ENCODE data around the gene PPP4R3B.
A peak's percentile ranks its signal among the peaks of the same experiment; 100 is the strongest.
"Not testable (repeated sequence)": the region's sequence is repeated elsewhere in the genome, so short reads cannot be mapped to it uniquely, and the experiment has no call there.

The PPP4R3B gene

DNA sequence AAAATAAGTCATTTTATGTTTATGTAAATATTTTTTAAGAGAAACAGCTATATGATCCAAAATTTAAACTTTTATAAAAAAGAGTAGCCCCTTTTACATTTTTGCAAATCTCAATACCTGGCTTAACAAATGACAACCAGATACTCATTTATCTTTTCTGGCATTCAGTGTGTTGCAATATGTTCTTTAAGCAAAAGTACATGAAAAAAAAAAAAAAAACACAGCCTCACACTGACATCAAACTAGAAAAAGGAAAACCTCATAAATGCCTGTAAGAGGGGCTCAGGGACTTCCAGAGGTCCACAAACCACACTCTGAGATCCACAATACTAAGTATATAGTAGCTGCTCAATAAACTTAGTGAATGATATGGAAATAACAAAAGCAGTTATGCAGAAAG is 21.9 kb downstream of the PPP4R3B start:
- no peak for DNase-seq (ENCODE audit: low spot score)

DNA sequence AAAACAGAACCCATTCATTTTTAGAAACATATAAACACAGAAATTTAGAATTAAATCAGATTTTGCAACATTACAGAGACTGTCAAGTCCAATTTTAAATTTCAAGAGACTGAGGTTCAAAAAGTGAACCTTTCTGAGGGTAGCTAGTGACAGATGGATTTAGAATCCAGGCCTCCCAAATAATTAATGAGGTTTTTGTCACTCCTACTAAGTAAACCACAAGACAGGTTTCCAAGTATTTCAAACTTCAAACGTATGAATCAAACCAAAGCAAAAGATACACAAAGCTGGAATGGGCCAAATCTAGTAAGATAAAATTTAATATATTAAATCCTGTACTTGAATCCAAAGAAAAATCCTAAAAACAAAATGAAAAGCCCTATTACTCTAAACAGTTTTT is 25.3 kb downstream of the PPP4R3B start:
- no peak for DNase-seq (ENCODE audit: low spot score)

DNA sequence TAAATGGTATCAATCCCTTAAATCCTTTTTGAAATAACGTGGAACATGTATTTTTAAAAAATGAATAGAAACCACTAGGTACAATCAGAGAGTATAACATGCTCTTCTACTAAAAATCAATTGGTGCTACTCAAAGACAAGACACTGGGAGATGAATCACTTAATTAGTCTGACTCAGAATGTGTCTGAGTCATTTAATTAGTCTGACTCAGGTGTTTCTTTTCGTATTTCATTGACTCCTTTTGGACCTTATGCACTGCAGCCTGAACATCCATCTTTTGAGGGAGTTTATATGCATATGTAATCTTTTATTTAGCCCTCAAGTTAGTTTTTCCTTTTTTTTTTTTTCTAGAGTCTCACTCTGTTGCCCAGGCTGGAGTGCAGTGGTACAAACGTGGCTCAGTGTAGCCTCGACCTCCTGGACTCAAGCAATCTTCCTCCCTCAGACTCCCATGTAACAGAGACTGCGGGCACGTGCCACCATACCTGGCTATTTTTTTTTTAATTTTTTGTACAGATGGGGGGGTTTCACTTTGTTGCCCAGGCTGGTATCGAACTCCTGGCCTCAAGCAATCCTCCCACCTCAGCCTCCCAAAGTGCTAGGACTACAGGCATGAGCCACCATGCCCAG is 26.5 kb downstream of the PPP4R3B start:
- peak; percentile 13 for DNase-seq (ENCODE audit: low spot score)

DNA sequence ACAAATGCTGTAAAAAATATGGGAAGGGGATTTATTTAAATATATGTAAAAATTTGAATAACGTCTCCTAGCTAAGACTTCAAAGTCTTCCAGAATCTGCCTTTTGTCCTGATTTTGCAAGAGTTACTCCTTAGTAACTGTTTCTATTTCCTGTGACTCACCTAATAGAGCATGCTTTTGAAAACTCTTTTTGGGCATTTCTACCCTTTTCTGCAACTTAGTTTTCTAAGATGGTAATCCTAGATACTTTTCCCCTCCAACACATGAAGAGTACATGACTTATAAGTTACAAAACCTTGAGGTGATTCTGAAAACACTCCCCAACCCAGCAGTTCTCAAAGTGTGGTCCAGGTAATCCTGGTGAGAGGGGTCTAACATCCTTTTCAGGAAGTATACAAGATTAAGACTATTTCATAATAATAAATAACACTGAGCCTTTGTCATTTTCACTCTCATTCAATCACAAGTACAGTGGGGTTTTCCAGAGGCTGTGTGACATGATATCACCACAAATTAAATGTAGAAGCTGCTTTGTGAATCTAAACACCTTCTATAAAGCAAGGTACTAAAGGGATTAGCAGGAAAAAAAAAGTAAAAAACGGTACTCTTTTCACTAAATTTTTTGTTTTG is 31.9 kb downstream of the PPP4R3B start:
- DNase-seq (ENCODE audit: low spot score), result peak; percentile 27

DNA sequence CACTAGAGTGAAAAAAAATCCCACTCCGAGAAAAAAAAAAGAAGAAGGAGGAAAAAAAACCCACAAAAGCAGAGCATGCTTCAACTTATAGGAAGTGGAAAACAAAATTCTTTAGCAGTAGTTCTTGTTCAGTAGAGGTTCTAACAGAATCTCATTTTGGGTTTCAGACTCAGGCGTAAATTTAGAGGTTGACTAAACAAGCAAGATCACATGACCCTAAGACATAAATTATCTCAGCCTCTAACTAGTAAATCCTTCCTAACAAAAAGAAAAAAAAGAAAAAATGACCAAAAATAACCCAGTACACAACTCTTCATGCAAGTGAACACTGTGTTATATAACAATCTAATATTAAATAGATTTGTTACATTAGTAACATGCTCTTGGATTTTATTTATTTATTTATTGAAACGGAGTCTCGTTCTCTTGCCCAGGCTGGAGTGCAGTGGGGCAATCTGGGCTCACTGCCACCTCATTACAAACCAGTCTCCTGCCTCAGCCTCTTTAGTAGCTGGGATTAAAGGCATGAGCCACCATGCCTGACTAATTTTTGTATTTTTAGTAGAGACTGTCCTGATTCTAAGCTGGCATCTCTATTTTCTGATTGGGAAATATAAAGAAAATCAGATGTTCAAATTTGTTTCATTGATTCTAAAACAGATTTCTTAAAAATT is 35.4 kb downstream of the PPP4R3B start:
- no peak for DNase-seq (ENCODE audit: low spot score)

DNA sequence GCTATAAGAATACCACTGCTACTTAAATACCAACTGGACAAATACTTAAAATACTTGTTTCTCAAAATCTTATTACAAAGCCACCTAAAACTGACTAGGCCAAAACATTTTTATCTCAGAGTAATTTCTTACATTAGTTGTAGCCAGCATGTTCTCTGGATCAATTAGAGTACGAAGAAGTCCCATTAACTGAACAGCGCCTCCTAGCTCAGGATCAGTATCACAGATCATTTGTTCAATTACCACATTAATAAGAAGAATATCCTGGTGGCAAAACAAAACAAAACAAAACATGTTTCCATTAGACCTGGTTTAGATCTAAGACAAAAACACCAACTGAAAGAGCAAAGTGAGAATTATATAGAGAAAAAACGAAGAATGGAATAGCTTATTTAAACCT is 36.0 kb downstream of the PPP4R3B start:
- DNase-seq (ENCODE audit: low spot score), result no peak

DNA sequence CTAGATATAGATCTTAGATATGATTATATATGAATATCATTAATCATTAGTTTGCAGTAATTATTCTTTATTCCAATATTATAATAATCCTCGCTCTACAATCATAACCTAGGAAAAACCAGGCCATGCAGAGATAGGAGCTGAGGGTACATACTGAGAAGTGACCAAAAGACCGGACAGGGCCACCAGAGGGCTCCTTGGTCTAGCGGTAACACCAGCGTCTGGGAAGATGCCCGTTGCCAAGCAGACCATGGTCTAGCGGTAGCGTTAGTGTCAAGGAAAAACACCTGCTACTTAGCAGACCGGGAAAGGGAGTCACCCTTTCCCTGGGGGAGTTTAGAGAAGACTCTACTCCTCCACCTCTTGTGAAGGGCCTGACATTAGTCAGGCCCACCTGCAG is 48.4 kb downstream of the PPP4R3B start:
- not testable (repeated sequence) for DNase-seq (ENCODE audit: low spot score)

DNA sequence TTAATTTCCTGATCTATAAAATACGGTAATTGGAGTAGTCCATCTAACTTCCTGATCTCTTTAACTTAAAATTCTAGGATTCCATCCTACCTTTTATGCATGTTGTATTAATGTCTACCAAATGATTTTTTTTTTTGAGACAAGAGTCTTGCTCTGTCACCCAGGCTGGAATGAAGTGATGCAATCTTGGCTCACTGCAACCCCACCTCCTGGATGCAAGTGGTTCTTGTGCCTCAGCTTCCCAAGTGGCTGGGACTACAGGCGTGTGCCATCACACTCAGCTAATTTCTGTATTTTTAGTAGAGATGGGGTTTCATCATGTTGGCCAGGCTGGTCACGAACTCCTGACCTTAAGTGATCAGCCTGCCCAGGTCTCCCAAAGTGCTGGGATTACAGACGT is 50.1 kb downstream of the PPP4R3B start:
- no peak for DNase-seq (ENCODE audit: low spot score)

DNA sequence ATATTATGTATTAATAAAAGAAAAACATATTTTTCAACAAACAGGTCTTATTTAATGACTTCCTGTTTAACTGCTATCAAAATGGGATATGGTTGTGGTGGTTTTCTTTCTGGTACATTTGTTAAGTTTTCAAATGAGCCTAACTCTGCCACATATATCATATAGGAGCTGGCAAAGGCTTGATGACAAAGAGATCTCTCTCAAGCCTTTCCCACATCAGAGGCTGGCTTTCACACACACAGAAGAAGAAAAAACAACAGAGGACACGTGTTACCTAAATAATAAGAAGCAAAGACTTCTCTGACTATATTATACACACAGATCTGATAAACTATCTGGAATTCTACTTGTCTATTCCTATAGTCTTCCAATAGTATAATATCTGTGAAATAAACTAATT is 51.8 kb downstream of the PPP4R3B start:
- no peak for DNase-seq (ENCODE audit: low spot score)

DNA sequence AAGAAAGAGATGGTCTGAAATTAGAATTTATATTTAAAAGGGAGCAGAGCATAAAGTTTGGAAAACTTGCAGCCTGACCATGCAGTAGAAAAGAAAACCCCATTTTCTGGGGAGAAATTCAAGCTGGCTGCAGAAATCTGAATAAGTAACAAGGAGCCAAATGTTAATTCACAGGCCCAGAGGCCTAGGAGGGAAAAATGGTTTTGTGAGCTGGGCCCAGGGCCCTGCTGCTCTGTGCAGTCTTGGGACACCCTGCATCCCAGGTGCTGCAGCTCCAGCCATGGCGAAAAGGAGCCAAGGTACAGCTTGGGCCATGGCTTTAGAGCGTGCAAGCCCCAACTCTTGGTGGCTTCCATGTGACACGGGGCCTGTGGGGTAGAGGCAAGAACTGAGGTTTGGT is 56.6 kb downstream of the PPP4R3B start:
- no peak for DNase-seq (ENCODE audit: low spot score)

DNA sequence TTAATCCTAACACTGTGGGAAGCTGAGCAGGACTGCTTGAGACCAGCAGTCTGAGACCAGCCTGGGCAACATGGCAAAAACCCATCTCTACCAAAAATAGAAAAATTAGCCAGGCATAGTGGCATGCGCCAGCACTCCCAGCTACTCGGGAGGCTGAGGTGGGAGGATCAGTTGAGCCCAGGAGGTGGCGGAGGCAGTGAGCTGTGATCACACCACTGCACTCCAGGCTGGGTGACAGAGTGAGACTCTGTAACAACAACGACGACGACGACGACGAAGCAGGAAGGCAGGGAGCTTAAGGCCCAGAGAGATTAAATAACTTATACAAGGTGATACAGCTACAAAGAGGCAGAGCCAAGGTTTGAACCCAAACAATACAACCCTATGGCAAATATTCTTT is 60.6 kb downstream of the PPP4R3B start:
- DNase-seq (ENCODE audit: low spot score), result no peak

DNA sequence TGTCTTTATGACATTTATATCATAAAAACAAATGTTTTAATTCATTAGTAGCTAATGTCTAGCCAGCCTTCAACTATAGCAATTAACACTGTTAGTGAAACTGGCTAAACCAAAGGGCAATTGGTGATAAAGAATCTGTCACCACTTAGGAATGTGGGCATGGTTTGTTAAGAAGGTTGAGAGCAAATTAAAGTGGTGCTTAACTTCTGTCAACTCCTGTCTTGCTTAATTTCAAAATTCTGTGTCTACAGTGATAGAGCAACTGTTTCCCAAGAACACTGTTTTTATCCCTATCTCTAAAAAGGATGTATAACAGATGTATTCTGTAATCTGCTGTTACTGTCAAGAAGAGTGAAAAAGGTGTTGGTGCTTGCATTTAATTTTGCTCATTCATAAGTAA is 61.4 kb downstream of the PPP4R3B start:
- no peak for DNase-seq (ENCODE audit: low spot score)

DNA sequence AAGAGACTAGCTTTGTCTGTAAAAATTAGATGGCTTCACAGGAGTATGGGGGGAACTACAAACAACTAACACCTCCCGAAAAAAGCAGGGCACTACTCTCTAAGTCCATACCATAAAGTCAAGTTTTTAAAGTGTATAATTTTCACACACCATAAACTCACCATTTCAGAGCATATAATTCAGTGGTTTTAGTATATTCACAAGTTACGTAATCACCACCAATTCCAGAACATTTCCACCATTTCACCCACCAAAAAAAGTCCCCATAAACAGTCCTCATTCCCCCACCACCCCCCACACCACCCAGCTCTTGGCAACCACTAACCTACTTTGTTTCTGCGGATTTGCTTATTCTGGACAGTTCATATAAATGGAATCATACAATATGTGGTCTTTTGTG is 64.1 kb downstream of the PPP4R3B start:
- DNase-seq (ENCODE audit: low spot score), result no peak

DNA sequence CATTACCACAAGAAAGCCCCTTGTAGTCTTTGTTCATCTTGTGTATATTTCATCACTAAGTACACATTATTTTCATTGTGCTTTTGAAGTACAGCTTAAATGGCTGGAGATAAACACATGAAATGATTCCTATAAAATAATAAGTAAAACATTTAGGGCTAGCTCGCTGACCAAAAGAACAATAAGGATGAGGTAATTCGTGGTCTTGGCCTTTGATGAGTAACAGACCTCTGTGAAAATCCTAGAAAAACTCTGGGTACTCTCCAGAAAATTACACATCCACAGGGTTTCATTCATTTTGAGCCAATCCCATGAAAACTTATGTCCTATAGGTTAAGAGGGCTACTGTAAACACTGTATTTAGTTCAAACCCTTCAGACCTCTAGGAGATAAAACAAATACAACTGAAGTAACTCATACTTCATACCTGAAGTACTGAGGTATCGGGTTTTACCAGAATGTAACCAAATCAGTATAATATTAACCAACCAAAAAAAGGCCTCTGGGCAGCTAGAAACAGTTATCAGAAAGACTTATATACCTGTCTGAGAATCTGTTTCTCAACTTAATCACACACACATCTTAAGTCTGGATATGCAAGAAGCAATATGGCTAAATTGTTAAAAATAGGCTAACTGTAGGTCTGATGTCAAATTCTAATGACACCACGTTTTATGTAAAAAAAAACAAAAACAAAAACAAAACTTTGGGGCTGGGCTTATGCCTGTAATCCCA is 66.9 kb downstream of the PPP4R3B start:
- peak; percentile 20 for DNase-seq (ENCODE audit: low spot score)

DNA sequence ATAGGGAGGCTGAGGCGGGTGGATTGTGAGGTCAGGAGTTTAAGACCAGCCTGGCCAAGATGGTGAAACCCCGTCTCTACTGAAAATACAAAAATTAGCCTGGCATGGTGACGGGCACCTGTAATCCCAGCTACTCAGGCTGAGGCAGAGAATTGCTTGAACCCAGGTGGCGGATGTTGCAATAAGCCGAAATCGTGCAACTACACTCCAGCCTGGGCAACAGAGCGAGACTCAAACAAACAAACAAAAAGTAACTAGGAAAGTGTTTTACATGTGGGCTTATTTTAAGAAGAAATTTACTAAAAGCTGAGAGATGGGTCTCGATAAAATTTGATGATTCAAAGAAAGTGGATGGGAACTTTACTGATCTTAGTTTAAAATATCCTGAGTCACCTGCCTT is 69.7 kb downstream of the PPP4R3B start:
- not testable (repeated sequence) for DNase-seq (ENCODE audit: low spot score)

DNA sequence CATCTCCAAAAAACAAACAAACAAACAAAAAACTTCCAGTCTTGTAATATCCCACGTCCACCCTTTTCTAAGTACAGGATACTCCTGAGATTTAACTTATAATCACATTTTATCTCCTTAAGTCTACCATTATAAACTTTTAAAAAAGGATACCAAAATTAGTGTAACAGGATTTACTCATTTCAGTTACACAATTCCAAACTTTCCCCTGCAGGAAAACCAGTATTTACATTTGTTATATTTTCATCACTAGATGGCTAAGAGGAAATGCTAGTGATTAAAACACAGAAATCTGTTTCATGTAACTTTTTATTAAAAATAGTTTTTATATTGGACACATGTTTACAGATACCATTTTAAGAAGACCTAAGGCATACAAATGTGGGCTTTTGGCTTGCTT is 70.4 kb downstream of the PPP4R3B start:
- DNase-seq (ENCODE audit: low spot score), result no peak

DNA sequence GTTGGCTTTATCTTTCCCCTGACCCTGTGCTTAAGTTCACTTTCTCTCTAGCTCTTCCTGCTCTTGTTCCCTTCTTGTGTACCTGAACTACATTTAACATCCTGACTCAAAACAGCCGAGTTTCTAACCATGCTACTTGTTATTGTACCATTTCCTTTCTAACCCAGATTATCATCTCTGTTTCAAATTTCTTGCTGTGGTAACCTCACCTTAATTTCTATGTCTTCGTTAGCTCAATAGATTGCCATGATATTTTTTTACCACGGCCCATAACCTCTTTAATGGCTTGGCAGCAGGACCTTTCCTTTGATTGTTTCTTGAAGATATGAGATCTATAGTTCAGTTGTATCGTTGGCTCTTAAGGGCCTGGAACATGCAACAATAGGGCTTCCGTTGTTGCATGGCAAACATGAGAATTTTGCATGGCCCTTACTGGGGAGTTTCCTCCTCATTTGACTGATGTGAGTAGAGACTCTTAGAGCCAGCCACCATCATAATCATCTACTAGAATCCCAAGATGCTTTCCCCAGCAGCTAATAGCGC is 86.8 kb downstream of the PPP4R3B start:
- no peak for DNase-seq (ENCODE audit: low spot score)

DNA sequence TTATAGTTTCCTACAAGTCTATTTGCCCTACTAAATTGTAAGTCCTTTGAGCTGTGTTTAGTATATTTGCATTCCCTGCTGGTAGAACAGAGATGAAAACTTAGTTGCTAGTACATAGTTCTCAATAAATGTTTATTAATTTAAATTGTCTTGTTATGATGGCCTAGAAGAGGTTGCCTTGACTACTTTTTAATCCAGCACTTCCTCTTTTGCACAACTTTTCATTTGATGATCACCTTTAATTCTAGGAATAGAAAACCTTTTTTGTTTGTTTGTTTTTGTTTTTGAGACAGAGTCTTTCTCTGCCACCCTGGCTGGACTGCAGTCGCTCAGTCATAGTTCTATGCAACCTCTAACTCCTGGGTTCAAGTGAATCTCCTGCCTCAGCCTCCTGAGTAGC is 91.2 kb downstream of the PPP4R3B start:
- DNase-seq (ENCODE audit: low spot score), result no peak

DNA sequence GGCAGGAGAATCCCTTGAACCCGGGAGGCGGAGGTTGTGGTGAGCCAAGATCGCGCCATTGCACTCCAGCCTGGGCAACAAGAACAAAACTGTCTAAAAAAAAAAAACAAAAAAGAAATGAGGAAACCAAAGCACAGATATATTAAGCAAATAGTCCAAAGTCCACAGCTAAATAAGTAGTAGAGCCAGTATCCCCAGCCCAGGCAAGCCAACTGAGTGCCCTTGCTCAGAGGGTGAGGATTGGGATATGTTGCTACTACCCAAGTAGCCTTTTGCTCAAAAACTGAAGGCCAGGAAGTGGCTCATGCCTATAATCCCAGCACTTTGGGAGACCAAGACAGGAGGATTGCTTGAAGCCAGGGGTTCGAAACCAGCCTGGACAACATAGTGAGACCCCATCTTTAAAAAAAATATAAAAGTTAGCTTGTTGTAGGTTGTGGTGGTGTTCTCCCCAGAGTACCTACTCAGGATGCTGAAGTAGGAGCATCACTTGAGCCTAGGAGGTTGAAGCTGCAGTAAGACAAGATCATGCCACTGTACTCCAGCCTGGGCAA is 92.5 kb downstream of the PPP4R3B start:
- no peak for DNase-seq (ENCODE audit: low spot score)

DNA sequence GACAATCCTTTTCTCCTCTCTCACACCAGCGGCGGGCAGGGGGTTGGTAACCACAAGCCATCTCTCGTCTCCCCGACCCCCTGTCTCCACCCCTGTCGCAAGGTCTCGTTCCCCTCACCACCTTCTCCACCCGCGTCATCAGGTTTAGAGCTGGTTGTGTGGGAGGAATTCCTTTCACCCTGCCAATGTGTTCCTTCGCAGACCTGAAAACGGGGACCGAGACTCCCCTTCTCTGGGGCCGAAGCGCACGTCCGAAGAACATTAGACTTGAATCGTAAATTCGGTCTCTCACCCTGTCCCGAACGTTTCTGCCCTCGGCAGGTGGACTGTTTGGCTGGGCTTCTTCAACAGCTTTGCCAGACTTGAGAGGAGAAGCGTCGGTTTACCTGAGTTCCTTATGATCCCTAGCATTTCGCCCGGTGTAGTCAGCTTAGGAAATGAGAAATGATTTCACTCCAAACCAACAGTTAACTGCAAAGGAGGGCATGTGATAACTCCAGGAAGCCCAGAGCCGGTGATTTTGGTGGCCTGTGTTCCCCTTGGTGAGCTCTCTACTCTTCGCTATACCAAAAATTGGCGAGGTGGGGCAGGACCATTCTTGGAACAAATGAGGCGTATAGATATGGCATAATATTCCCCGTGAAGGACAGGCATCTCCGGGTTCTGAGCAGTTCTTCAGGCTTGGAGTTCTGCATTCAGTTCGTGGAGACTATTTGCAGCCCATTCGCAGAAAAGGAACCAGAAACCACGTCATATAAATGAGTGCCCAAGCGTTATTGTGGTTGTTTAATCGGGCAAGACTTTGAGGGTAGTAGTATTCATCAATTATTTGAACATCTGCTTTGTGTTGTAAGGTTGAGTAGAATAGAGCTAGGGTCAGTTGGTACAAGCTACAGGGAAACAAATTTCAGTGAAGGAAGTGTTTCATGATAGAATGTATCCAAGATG is 97.2 kb downstream of the PPP4R3B start:
- peak; percentile 9 for DNase-seq (ENCODE audit: low spot score)

DNA sequence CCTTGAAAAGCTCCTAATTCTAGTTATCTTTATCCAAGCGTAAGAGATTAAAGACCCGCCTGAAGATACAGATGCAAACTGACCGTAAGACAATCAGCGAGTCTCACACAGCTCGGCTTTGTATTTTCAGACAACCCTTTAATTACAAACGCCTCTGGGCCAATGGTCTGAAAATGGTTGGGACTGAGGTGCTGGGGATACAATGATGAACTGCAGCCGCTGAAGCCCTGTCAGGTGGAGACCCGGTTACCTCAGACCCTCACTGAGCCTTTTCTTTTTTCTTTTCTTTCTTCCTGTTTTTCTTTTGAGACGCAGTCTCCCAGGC is 98.6 kb downstream of the PPP4R3B start:
- no peak for DNase-seq (ENCODE audit: low spot score)

All from AG08396 (cell line).